B cell (primary cell): ENCODE data around the gene MBTPS2. TPM values are rescaled to one million over a fixed set of nuclear protein-coding genes. Genes with fewer than 3 reads are reported as not detected.

Experiments used
- ATAC-seq: fragments of 200-7000 bp; cut with Tn5 transposase; one replicate; pipeline ENCODE4 v1.10.0; 2021; ENCODE audit warnings: low read depth, mild to moderate bottlenecking, moderate number of reproducible peaks, moderate library complexity
- CTCF ChIA-PET: fragments of 350-600 bp; sonication (Branson Sonifier 250); formaldehyde crosslinking; loops from one replicate; lab custom pipeline; 2021; ENCODE audit warnings: antibody characterized with exemption, inconsistent platforms; lab: Charles Lee
- POLR2A ChIA-PET: fragments of 350-600 bp; sonication (Branson Sonifier 250); formaldehyde crosslinking; loops from one replicate; lab custom pipeline; 2021; ENCODE audit warnings: antibody characterized with exemption; lab: Charles Lee
- DNase-seq: peaks from one replicate; pipeline ENCODE4 v3.0.0; 2013
- H2AFZ ChIP-seq: 2 replicates; pipeline ENCODE4 v1.6.1; 2012; ENCODE audit warnings: mild to moderate bottlenecking, low read depth, low read length; ENCODE audit not compliant: insufficient read depth, poor library complexity, severe bottlenecking
- H3K27ac ChIP-seq, 2 donors: 1 replicate in 1 of 2; 2 replicates in 1 of 2; pipeline ENCODE4 v1.5.1; 2012 to 2013; ENCODE audit warnings: low read length in 2 of 2, mild to moderate bottlenecking in 2 of 2, moderate library complexity in 1 of 2
- H3K27me3 ChIP-seq, 4 experiments: fragments of 200-600 bp in 1 of 4; sonication (generic) in 1 of 4; replicated peaks in 1 of 4; 1 replicate in 2 of 4; 2 replicates in 2 of 4; pipeline versions ENCODE4 v1.6.1 to v1.7.0; 2013 to 2016; ENCODE audit warnings: low read length in 3 of 4, mild to moderate bottlenecking in 2 of 4, mixed read lengths in 1 of 4, moderate library complexity in 1 of 4; ENCODE audit not compliant: insufficient read depth in 4 of 4, control insufficient read depth in 3 of 4; ENCODE audit errors: control extremely low read depth in 1 of 4
- H3K36me3 ChIP-seq, 2 experiments: replicated peaks in 1 of 2; 1 replicate in 1 of 2; 2 replicates in 1 of 2; pipeline versions ENCODE4 v1.6.1 to v1.7.1; 2013; ENCODE audit warnings: low read length in 1 of 2; ENCODE audit not compliant: insufficient read depth in 2 of 2, control insufficient read depth in 1 of 2; ENCODE audit errors: control extremely low read depth in 1 of 2, extremely low read depth in 1 of 2
- H3K4me1 ChIP-seq, 2 donors: fragments of 200-600 bp in 1 of 2; sonication (generic) in 1 of 2; 1 replicate in 1 of 2; 2 replicates in 1 of 2; pipeline versions ENCODE4 v1.5.1 to v1.6.1; 2013 to 2017; ENCODE audit warnings: low read length in 2 of 2; ENCODE audit not compliant: control insufficient read depth in 2 of 2, insufficient read depth in 2 of 2
- H3K4me2 ChIP-seq: replicated peaks from 2 replicates; pipeline ENCODE3; 2012; ENCODE audit warnings: mild to moderate bottlenecking, low read depth, low read length; ENCODE audit not compliant: poor library complexity, severe bottlenecking
- H3K4me3 ChIP-seq, 5 experiments: fragments of 200-600 bp in 1 of 5; sonication (generic) in 1 of 5; 1 replicate in 3 of 5; 2 replicates in 2 of 5; pipeline versions ENCODE4 v1.5.1 to v1.7.0; 2011 to 2016; ENCODE audit warnings: low read length in 4 of 5, mild to moderate bottlenecking in 4 of 5, low read depth in 2 of 5, control low read depth in 1 of 5, moderate library complexity in 1 of 5; ENCODE audit not compliant: insufficient read depth in 1 of 5; ENCODE audit errors: control extremely low read depth in 1 of 5, extremely low read depth in 1 of 5
- H3K79me2 ChIP-seq: fragments of 200-600 bp; sonication (generic); one replicate; pipeline ENCODE4 v1.6.0; 2016; ENCODE audit warnings: low read length; ENCODE audit not compliant: control insufficient read depth, insufficient read depth
- H3K9ac ChIP-seq: fragments of 200-600 bp; sonication (generic); 2 replicates; pipeline ENCODE4 v1.6.1; 2017; ENCODE audit warnings: mild to moderate bottlenecking, low read length, moderate library complexity
- H3K9me3 ChIP-seq, 3 donors: one replicate each; pipeline versions ENCODE4 v1.6.1 to v1.7.1; 2013; ENCODE audit warnings: low read length in 2 of 3; ENCODE audit not compliant: control insufficient read depth in 2 of 3, insufficient read depth in 1 of 3; ENCODE audit errors: control extremely low read depth in 1 of 3
- H4K20me1 ChIP-seq: 2 replicates; pipeline ENCODE4 v1.6.0; 2012; ENCODE audit warnings: mild to moderate bottlenecking, low read length; ENCODE audit not compliant: insufficient read depth, control insufficient read depth, poor library complexity, severe bottlenecking
- H3K27ac Mint-ChIP-seq: one replicate; pipeline ENCODE4 v1.8.0; 2021; ENCODE audit warnings: mixed read lengths
- H3K27me3 Mint-ChIP-seq: one replicate; pipeline ENCODE4 v1.8.0; 2021; ENCODE audit warnings: mixed read lengths
- H3K4me1 Mint-ChIP-seq: one replicate; pipeline ENCODE4 v1.8.0; 2021; ENCODE audit warnings: mixed read lengths
- H3K4me3 Mint-ChIP-seq: one replicate; pipeline ENCODE4 v1.8.0; 2021; ENCODE audit warnings: mixed read lengths
- H3K9me3 Mint-ChIP-seq: one replicate; pipeline ENCODE4 v1.8.0; 2022; ENCODE audit warnings: mixed read lengths; ENCODE audit not compliant: insufficient read depth
- CTCF ChIP-seq: fragments of 200-600 bp; IDR thresholded peaks from one replicate; pipeline ENCODE4 v1.8.0; 2022; ENCODE audit warnings: antibody characterized with exemption, mild to moderate bottlenecking
- EZH2 ChIP-seq: IDR thresholded peaks from 2 replicates; pipeline ENCODE4 v1.6.1; 2012; ENCODE audit warnings: borderline replicate concordance, low read depth, mild to moderate bottlenecking, moderate library complexity, low read length; ENCODE audit not compliant: insufficient read depth, poor library complexity, severe bottlenecking
- whole genome bisulfite sequencing: methylation state at CpG from one replicate; pipeline ENCODE4 v1.1.5; 2013; ENCODE audit warnings: missing lambda C conversion rate; ENCODE audit not compliant: insufficient coverage; 5-methylcytosine and 5-hydroxymethylcytosine counted together
- intact Hi-C: fragments of 100-400 bp; cut with micrococcal nuclease; formaldehyde crosslinking; loops from one replicate; pipeline ENCODE4 v1.10.0; 2022
- polyA plus RNA-seq: library from polyadenylated mRNA; depleted of rRNA; stranded (reverse); fragments of >200 nt; gene quantifications from 2 replicates; pipeline ENCODE4 v1.2.3, GENCODE V29; 2012
- total RNA-seq, 2 donors: library from RNA; stranded (reverse); fragments of 120-200 nt in 1 of 2; gene quantifications; 1 replicate in 1 of 2; 2 replicates in 1 of 2; pipeline versions ENCODE4 v1.2.3 to v1.2.4, GENCODE V29; 2013 to 2022

Gene MBTPS2
- total and polyA plus RNA-seq, 2 donors (not counting 1 experiment from before 2014, with no cell fraction given) = 1.8 to 8.2 TPM

GRCh38 chrX:21856504-21856903 lies 17.1 kb downstream of the MBTPS2 start:
- no peaks in the 10 kb centered on the region for H4K20me1 ChIP-seq
- TF ChIP-seq CTCF (no peak), EZH2 (no peak)
- H3K9me3 Mint-ChIP-seq = no peaks in the 10 kb centered on the region
- no peak overlapping the region for H2AFZ ChIP-seq
- no peaks in the 10 kb centered on the region for H3K79me2 ChIP-seq
- ChIA-PET CTCF (no interaction called here), POLR2A (no interaction called here)
- H3K36me3 ChIP-seq = peaks cover 0 to 6% of the 10 kb centered on the region in 2 experiments
- 100% methylated on average over 7 of the region's 21 CpGs for WGBS
- no peak overlapping the region for H3K4me2 ChIP-seq
- intact Hi-C loops = no loop called here
- no peak overlapping the region for H3K9ac ChIP-seq
- no peaks in the 10 kb centered on the region for H3K27me3 ChIP-seq
- no peak overlapping the region for H3K27ac ChIP-seq
- no peaks in the 10 kb centered on the region for H3K27me3 Mint-ChIP-seq
- H3K4me3 Mint-ChIP-seq = no peak overlapping the region
- H3K9me3 ChIP-seq = peaks cover 0 to 4% (median 0%) of the 10 kb centered on the region in 3 donors
- no peaks in the 10 kb centered on the region for H3K4me1 ChIP-seq
- ATAC-seq (no peak), DNase-seq (no peak)
- no peaks in the 10 kb centered on the region for H3K4me1 Mint-ChIP-seq
- no peak overlapping the region for H3K4me3 ChIP-seq
- no peak overlapping the region for H3K27ac Mint-ChIP-seq

GRCh38 chrX:21863241-21863640 lies 23.8 kb downstream of the MBTPS2 start:
- no peak overlapping the region for H2AFZ ChIP-seq
- intact Hi-C loops = no loop called here
- no peaks in the 10 kb centered on the region for H3K9me3 Mint-ChIP-seq
- no peak overlapping the region for H3K27ac ChIP-seq
- no peak for TF ChIP-seq CTCF
- no peak for TF ChIP-seq EZH2
- H3K4me3 ChIP-seq = no peak overlapping the region
- H3K36me3 ChIP-seq = no peaks in the 10 kb centered on the region
- ChIA-PET CTCF (no interaction called here), POLR2A (no interaction called here)
- H3K4me2 ChIP-seq = no peak overlapping the region
- no peaks in the 10 kb centered on the region for H3K27me3 ChIP-seq
- H3K9ac ChIP-seq = no peak overlapping the region
- no peaks in the 10 kb centered on the region for H3K27me3 Mint-ChIP-seq
- H3K4me1 ChIP-seq = no peaks in the 10 kb centered on the region
- no CpG with 5 or more reads among the region's 1 CpG for WGBS
- no peak overlapping the region for H3K27ac Mint-ChIP-seq
- H3K4me3 Mint-ChIP-seq = no peak overlapping the region
- H3K4me1 Mint-ChIP-seq = no peaks in the 10 kb centered on the region
- DNase-seq (no peak), ATAC-seq (no peak)
- no peaks in the 10 kb centered on the region for H4K20me1 ChIP-seq
- H3K9me3 ChIP-seq = no peaks in the 10 kb centered on the region
- no peaks in the 10 kb centered on the region for H3K79me2 ChIP-seq
